Kasumi-1 (cell line): Measurements from ENCODE around the gene SRP9.
"Not testable (repeated sequence)": the region's sequence is repeated elsewhere in the genome, so short reads cannot be mapped to it uniquely, and the experiment has no call there.

Source experiments
- DNase-seq, 2 experiments: peaks; one replicate each; lab custom pipeline; 2025; lab: John Stamatoyannopoulos, UW

SRP9 gene

DNA sequence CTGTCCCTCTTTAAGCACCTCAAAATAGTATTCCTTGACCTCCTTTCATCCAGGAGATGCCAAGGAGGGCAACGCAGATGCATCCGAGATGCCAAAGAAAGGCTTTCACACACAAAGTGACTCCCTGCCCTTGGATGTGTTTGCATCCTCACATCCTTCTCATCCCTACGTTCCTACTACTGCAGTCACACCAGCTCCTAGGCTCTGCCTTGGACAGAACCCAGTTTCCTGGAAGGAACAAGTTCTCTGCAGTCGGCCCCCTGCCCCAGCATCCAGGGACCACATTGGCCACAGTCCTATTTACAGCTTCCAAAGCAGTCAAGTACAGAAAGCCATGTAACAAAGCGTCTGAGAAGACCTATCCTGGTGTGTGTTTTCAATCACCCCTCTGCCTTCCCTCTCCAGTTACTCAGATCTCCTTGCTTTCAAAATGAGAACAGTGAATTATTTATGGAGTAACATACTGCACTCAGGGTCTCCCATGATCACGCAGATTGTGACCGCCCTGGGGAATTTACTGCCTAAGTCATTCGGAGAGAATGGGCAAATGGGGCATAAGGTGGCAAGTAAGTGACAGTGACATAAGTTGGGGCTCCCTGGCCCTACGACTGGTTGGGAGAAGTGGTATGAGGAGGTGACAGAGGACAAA lies 21.8 kb upstream of the SRP9 start:
- DNase-seq, result no peak

DNA sequence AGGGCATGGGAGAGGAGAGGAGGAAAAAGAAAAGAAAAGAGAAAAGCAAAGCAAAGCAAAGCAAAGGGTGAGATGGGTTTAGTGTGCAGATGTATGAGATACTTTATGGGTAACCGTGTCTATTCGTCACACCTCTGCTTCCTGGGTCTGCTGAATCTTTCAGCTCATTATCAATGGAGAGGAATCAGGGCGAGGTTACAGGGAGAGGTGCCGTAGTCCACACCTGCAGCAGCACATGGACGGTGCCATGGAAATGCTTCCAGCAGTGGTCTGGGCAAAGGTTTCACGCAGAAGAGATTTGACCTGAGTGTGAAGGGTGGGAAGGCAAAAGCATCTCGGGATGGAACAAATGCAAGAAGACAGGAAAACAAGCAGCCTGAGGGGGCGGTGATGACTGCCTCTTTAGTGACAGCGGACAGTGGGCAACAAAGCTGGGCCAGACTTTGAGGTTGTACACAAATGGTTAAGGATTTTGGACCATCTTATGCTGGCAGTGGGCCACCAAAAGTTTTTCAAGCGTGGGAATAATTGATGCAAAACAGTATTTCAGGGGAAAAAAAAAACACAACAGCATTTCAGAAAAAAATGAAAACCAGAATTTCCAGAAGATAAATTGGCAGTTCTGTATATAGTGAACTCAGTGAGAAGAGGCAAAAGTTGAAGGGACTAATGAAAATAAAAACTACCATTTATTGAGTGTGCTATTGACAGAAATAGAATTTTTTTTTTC lies 19.5 kb upstream of the SRP9 start:
- DNase-seq, result no peak

DNA sequence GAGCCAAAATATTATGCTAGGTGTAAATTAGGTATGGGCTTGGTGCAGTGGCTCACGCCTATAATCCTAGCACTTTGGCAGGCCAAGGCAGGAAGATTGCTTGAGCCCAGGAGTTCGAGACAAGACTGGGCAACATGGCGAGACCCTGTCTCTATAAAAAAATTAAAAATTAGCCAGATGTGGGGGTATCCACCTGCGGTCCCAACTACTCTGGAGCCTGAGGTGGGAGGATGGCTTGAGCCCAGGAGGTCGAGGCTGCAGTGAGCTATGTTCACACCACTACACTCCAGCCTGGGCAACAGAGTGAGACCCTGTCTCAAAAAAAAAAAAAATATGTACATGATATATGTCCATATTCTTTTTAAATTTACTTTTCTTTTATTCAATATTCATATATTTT lies 17.7 kb upstream of the SRP9 start:
- DNase-seq, result not testable (repeated sequence)

DNA sequence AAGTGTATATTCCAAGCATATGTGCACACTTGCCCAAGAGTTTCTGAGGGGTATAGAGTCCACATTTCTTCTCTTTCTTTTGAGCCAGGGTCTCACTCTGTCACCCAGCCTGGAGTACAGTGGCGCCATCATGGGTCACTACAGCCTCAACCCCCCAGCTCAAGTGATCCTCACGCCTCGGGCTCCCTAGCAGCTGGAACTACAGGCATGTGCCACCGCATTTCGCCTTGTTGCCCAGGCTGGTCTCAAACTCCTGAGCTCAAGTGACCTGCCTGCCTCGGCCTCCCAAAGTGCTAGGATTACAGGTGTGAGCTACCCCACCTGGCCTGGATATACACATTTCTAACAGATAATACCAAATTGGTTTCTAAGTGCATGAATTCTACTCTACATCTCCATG lies 17.1 kb upstream of the SRP9 start:
- no peak for DNase-seq

DNA sequence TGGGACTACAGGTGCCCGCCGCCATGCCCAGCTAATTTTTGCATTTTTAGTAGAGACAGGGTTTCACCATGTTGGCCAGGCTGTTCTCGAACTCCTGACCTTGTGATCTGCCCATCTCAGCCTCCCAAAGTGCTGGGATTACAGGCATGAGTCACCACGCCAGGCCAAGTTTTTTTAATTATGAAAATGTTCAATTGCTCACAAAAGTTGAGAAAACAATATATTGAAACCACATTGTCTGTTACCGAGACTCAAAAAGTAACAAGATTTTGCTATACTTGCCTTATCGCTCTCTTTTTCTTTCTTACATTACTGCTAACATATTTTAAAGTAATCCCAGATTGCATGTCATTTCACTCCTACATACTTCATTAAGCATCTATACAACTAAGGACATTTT lies 16.2 kb upstream of the SRP9 start:
- not testable (repeated sequence) for DNase-seq

DNA sequence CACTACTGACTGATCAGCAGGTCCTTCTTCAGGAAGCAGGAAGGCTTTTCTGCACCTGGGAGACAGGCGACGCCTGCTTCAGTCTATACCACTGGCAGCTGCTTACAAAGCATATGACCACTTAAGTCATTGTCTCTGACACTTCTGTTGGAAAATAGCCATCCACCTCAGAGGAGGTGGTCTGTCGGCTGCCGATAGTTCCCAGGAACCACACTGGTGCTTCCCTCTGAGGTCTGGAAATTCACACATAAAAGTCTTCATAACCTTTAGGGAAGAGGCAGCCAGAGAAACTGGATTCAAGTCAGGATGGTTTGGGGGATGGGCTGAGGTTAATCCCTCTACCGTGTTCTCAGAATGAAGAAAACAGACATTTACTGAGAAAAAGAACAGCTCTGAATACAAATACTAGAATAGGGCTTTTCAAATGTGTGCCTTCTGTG lies 15.6 kb upstream of the SRP9 start:
- no peak for DNase-seq

DNA sequence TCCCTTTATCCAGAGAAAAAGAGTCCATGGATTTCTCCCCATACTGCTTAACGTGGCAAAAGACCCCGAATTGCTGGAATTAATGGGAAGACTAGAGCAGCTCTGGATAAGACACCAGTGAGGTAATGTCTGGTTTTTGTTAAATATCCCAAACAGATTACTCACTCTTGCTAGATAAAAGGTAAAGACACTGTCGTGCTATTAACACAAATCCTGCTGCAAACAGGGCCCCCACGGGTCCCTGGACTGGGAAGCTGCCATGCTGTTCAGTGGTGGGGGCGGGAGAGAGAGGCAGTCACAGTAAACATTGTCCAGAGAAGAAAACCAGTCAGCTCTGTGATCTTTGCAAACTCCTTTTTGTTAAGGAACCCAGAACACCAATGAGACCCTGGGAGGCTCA lies 15.2 kb upstream of the SRP9 start:
- no peak for DNase-seq

DNA sequence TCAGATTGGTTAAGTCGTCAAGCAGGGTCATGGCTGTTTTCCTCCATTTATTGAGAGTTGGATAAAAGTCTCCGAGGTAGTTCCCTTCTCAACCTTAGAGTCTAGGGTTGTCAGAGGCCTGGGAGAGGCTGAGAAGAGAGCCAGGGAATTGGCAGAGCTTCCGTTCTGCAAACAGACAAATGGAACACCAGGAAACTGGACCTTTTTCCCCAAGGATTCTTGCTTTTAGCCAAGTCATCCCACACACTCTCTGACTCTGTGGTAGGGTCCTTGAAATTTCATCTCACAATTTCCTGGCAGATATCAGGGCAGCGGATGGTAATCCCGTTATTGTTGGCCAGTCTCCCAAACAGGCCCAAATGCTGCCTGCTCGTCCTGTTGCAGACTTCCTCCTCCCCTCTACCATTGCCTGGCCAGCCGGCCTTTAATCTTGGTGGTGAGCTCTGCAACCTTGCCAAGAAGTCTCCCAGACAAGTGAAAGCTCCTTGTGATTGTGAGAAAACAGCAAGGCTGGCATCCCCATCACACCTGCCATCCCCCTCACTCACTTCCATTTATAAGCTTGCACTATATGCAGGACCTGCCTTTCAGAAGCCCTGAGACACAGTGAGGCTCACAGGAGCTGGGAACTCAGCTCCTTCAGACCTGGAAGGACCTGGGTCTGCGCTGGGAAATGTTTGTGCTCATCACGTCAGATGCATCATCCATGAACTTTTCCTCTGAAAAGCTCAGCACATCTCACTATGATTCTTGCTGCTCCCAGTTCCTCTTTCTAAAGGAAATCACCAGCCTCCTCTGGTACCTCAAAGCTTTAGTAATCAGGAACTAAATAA lies 13.7 kb upstream of the SRP9 start:
- DNase-seq, result no peak

DNA sequence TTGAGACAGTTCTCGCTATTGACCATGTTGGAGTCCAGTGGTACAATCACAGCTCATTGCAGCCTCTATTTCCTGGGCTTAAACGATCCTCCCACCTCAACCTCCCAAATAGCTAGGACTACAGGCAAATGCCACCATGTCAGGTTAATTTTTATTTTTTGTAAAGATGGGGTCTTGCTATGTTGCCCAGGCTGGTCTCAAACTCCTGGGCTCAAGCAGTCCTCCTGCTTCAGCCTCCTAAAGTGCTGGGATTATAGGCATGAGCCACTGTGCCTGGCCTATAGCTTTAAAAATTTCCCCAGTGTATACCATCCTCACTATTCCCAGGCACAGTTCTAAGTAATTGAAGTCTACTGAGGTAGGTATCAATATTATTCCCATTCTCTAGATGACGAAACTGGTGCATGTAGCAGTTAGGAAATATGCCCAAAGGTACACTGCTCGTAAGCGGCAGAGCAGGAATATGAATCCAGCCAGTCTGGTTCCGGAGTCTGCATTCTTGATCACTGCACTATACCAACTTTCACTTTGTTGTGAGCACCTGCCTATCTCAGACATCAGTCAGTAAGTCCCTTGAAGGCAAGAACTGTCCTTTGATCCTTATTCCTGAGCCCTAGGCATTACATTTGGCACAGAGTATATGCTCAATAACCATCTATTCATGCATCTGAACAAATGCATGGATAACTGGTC lies 11.5 kb upstream of the SRP9 start:
- no peak for DNase-seq

DNA sequence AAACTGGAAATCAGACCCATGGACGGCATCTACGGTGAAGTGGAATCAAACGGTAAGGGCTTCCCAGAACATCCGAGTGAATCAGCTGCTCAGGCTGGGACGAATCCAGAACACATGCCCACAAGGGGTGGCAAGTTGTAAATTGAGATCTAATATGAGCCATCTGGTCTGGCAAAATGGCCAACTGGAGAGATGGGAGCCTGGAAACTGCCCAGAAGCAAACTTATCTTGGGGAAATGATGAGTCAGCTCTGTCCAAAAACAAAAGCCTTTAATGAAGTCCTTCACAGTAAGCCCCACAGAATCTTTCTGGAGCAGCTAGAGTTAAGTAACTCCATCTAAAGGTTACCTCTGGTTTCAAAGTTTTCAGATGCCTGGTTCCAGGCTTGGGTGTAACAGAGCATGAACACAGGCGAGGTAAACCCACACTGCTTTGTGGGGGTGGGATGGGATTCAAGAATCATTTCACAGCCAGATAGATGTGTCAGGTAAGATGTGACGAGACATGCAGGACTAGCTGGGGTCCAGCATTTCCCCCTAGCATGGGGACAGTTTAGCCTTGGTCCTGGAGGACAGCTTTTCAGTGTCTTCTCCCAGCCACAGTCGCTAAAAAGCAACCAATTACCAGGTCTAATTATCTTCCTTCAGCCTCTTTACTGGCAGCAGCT lies 10.5 kb upstream of the SRP9 start:
- no peak for DNase-seq

DNA sequence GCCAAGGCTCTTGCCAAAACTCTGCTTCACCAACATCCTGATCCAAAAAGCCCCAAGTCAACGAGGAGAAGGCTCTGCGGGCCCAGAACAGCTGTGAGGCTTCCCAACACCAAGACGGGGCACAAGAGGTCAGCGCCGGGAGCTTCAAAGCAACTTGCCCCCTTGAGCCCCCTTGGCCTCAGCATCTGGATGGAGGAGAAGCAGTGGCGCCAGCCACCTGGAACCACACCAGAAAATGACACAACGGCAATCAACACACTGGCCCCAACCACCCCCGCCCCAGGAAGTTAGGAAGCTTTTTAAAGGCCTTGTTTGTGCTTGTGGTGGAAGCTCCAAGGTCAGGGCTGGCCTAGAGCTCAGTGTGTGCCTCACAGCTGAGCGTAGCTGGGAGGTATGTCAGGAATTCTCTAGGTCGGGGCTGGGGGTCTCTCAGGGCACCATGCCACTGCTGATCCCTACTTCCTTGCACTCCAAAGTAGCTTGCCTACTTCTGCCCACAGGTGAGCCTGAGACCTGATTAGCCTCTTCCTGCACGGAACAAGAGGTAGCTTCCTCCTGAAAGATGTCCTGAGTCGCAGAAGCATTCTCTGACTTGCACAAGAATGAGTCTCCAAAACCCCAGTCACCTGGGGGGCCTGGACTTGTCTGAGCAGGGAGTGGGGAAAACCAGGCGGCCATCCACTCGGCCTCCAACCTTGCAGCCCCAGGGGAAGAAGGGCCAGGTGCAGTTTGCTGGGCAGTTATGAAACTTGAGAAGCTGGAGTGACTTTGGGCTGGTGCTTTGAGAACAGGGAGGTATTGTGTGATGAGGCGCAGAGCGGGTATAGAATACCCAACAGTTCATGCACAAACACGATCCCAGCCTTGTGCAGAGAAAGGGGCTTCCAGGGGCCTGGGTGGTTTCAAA lies 9.7 kb upstream of the SRP9 start:
- no peak for DNase-seq

DNA sequence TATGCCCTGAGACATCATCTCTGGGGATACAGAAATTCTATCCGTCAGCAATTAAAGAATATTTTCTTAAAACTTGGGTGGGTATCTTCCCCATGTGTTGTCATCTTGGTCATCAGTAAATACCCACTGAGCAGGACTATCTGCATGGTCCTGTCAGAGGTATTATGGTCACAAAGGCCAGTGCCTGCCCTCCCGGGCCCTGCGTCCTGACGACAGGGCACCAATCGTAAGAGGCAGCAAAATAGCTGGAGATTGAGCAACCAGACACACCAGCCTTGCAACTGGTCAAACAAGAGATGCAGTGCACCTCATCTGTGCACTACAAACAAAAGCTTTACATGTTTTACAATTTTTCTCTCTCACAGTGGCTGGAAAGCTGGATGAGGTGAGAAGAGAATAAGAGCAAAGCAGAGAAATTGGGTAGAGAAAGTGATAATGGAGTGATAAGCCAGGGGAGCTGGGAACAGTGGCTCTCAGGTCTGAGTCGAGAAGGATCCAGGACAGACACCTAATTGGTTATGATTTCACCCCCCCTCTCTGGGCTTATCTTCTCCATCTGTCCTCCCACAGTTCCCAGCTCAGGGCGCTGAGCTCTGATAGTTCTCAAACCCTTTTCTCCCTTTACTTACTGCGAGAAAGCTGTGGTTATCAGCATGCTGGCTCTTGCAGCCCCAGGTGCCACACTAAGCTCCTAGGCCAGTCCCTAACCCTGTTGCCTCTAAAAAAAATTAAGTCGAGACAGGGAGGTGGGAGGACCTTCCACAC lies 8.8 kb upstream of the SRP9 start:
- DNase-seq, result no peak

DNA sequence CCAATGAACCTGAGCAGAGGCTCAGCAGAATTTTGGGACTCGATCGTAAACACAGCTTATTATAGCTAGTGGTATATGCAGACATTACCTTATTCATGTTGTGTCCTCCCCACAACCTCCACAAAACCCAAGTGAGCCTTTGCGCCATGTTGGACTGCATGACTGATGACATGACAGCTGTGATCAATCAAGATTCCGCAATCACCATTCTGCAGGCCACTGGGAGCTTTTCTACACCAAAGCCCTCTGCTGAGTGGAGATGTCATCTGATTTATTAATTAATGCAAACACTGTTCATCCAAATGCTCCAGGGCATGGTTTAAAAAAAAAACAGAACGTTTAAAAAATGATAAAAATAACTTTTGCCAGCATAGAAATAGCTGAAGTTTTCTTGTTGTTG lies 7.9 kb upstream of the SRP9 start:
- no peak for DNase-seq

DNA sequence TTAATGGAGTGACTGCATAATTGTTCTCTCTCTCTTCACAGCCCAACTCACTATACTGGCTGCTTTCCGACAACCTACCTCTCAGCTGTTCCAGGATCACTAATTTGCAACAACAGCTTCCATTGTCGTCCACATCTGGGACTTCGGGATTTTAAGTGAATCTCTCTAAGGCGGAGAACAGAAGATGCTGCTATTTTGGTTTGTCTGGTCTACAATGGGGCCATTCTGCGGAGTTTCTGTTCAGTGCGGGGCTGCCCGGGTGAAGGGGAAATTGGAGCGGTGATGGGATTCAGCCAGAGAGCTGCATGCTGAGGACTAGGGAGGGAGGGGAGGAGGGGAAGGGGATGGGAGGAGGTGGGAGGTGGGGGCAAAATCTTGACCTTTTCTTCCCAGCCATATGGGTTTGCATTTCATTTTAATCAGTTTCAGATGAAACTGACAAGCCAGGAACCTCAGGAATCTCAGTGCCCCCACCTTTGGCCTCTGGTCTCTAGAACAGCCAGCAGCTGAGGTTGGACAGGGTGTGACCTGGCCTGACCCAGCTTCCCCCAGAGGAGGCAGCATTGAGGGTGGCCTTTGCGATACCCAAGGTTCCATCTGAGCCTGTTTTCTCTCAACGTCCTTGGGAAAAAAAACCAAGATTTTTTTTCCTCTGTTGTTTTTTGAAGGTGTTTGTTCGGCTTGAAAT lies 6.9 kb upstream of the SRP9 start:
- DNase-seq, result no peak

DNA sequence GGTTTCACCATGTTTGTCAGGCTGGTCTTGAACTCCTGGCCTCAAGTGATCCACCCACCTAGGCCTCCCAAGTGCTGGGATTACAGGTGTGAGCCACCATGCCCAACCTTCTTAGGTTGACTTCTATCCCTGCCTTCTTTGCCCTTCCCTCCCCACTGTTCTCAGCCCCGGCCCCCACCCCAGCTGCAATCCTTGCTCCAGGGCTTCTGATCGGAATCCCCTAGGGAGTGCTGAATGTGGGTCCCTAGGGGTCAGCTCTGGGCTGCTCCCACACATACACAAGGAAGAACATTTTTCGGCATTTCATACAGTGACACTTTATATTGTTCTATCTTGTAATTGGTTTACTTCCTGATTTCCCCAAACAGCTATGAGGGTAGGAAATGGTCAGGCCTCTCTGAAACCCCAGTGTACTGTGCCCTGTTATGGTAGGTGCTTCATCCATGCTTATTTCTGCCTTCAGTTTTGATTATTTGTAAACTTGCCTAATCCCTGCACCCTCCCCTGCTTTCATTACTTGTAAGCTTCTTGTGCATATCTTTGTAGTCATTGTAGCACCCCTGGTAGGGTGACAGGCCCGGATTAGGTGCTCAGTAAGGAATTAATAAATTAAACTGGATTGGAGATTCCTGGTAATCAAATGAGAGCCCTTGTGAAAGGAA lies 5.8 kb upstream of the SRP9 start:
- DNase-seq, result no peak

DNA sequence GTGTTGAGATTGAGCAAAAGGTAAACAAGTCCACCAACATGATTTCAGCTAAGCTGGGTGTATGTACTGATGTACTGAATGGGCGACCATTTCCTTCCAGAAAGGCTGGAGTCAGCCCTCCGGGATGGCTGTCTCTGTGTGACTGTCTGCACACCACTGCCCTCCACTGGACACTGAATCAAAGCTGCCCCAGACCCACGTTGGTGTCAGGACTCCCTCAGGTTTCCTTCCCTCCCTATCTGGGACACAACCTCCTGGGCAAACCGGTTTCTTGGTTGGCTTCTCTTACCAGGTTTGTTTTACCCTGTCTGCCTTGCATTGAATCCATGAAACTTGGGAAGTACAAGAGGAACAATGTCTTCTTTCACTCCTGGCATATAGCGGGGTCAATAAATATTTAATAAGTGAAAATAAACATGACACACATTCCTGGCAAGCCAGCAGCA lies 5.3 kb upstream of the SRP9 start:
- peak; percentile 67 to 71 for DNase-seq

DNA sequence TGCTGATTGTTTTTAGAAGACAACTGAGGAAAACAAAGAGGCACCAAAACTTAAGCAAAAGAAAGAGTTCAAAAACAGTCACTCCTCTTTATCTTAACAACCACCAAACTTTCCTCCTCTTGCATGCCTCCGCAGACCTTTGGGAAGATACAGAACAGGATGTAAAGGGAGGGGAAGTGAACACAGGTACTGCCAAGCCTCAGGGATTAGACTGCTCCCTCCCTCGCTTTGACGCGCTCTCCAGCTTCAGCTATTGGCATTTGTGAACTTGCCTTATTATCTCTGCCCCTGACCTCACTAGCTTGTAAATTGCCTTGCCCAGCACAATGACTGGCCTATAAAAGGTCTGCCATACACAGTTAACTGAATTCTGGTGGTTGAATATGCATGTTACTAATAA lies 4.8 kb upstream of the SRP9 start:
- DNase-seq, result no peak

DNA sequence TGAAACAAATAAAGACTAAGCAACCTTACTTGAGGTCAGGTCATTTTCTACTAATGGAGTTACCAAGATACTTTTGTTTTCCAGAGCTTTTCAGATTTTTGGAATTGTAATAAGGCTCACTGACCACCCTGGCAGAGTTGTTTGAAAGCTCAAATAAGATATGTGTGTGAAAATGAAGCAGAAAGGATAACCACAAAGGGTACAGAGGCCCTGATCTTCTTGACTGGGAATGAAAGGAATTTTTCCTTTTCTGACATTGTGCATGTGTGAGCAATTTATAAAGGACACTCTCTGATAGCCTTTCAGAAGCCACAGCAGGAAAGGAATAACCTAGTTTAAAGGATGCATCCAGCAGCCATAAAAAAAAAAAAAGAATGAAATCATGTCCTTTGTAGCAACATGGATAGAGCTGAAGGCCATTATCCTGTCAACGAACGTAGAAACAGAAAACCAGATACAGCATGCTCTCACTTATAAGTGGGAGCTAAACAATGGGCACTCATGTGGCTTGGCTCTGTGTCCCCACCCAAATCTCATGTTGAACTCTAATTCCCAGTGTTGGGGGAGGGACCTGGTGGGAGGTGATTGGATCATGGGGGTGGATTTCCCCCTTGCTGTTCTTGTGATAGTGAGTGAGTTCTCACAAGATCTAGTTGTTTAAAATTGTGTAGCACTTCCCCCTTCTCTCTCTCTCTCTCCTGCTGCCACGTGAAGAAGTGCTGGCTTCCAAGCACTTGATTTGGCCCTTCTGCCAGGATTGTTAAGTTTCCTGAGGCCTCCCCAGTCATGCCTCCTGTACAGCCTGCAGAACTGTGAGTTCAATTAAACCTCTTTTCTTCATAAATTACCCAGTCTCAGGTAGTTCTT lies 3.1 kb upstream of the SRP9 start:
- DNase-seq, result no peak
